ENCODE data around the gene HNRNPL.
"Not testable (repeated sequence)": the region's sequence is repeated elsewhere in the genome, so short reads cannot be mapped to it uniquely, and the experiment has no call there.

The HNRNPL gene

DNA sequence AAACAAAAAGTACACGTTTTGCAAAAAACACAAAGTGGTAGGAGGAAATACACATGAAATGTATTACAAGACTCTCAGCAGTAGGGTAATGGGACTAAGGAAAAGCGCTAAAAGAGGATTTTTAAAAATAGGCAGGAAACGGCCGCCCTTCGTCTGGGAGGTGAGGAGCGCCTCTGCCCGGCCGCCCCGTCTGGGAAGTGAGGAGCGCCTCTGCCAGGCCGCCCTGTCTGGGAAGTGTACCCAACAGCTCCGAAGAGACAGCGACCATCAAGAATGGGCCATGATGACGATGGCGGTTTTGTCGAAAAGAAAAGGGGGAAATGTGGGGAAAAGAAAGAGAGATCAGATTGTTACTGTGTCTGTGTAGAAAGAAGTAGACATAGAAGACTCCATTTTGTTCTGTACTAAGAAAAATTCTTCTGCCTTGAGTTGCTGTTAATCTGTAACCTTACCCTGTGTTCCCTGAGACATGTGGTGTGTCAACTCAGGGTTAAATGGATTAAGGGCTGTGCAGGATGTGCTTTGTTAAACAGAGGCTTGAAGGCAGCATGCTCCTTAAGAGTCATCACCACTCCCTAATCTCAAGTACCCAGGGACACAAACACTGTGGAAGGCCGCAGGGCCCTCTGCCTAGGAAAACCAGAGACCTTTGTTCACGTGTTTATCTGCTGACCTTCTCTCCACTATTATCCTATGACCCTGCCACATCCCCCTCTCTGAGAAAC, 42.2 kb downstream of the HNRNPL start:
- H3K27me3 ChIP-seq (replicated peaks in 2 of 5; ENCODE audit: control insufficient read depth in 4 of 5, insufficient read depth in 5 of 5, low read length in 4 of 5); POLR2A ChIA-PET; DNase-seq; H3K36me3 ChIP-seq (ENCODE audit: control insufficient read depth in 4 of 4, insufficient read depth in 4 of 4, low read length in 3 of 4); H3K4me3 ChIP-seq (ENCODE audit: control insufficient read depth in 1 of 7, extremely low read depth in 1 of 7, insufficient read depth in 4 of 7, low read depth in 2 of 7, low read length in 6 of 7); H3K27ac ChIP-seq (ENCODE audit: insufficient read depth in 1 of 2, low read depth in 1 of 2, low read length in 2 of 2, poor library complexity in 1 of 2, severe bottlenecking in 2 of 2); H3K9me3 ChIP-seq (ENCODE audit: control extremely low read depth in 1 of 5, control insufficient read depth in 4 of 5, insufficient read depth in 2 of 5, low read depth in 1 of 5, low read length in 4 of 5); H3K4me1 ChIP-seq (ENCODE audit: control extremely low read depth in 1 of 4, control insufficient read depth in 4 of 4, insufficient read depth in 4 of 4, low read length in 3 of 4): not testable (repeated sequence)
- 100% methylated on average over 1 of the region's 18 CpGs for whole genome bisulfite sequencing (ENCODE audit: insufficient coverage)
- CTCF ChIA-PET: interaction anchor here (0.6 kb wide), 1 partner anchor 8 kb away, joined by 3 read pairs; no protein-coding TSS in a partner anchor

GRCh38 chr19:38806371-38806770, 43.4 kb downstream of the HNRNPL start:
- CTCF ChIA-PET: no interaction called here
- Histone ChIP-seq H3K4me1 (ENCODE audit: control extremely low read depth in 1 of 4, control insufficient read depth in 4 of 4, insufficient read depth in 4 of 4, low read length in 3 of 4) (no peaks in the 10 kb centered on the region), H3K27me3 (replicated peaks in 2 of 5; ENCODE audit: control insufficient read depth in 4 of 5, insufficient read depth in 5 of 5, low read length in 4 of 5) (no peaks in the 10 kb centered on the region), H3K36me3 (ENCODE audit: control insufficient read depth in 4 of 4, insufficient read depth in 4 of 4, low read length in 3 of 4) (no peaks in the 10 kb centered on the region), H3K4me3 (ENCODE audit: control insufficient read depth in 1 of 7, extremely low read depth in 1 of 7, insufficient read depth in 4 of 7, low read depth in 2 of 7, low read length in 6 of 7) (no peak overlapping the region), H3K27ac (ENCODE audit: insufficient read depth in 1 of 2, low read depth in 1 of 2, low read length in 2 of 2, poor library complexity in 1 of 2, severe bottlenecking in 2 of 2) (no peak overlapping the region), H3K9me3 (ENCODE audit: control extremely low read depth in 1 of 5, control insufficient read depth in 4 of 5, insufficient read depth in 2 of 5, low read depth in 1 of 5, low read length in 4 of 5) (no peaks in the 10 kb centered on the region)
- POLR2A ChIA-PET: interaction anchor here (0.6 kb wide), 1 partner anchor 308 kb away, joined by 9 read pairs; no protein-coding TSS in a partner anchor
- DNase-seq: no peak
- WGBS (ENCODE audit: insufficient coverage): 96% methylated on average over 6 of the region's 6 CpGs

DNA sequence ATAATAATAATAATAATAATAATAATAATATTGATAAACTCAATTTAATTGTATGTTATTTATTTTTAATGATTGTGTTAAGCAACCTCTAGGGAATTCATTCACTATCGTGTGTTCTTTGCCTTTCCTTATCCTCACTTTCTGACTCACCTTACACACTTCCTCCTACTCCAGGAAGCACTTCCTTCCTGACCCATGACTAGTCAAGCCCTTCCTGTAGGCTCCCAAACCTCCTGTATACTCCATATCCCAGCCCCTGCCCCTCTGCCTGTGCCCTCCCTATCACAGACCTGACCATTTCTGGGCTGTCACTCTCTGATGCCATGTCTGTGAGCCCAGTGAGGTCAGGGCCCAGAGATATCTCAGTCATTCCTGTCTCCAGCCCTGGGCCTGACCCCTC, 44.6 kb downstream of the HNRNPL start:
- ChIA-PET POLR2A (no interaction called here), CTCF (no interaction called here)
- Histone ChIP-seq H3K36me3 (ENCODE audit: control insufficient read depth in 4 of 4, insufficient read depth in 4 of 4, low read length in 3 of 4) (no peaks in the 10 kb centered on the region), H3K4me3 (ENCODE audit: control insufficient read depth in 1 of 7, extremely low read depth in 1 of 7, insufficient read depth in 4 of 7, low read depth in 2 of 7, low read length in 6 of 7) (no peak overlapping the region), H3K9me3 (ENCODE audit: control extremely low read depth in 1 of 5, control insufficient read depth in 4 of 5, insufficient read depth in 2 of 5, low read depth in 1 of 5, low read length in 4 of 5) (no peaks in the 10 kb centered on the region), H3K4me1 (ENCODE audit: control extremely low read depth in 1 of 4, control insufficient read depth in 4 of 4, insufficient read depth in 4 of 4, low read length in 3 of 4) (no peaks in the 10 kb centered on the region), H3K27me3 (replicated peaks in 2 of 5; ENCODE audit: control insufficient read depth in 4 of 5, insufficient read depth in 5 of 5, low read length in 4 of 5) (no peaks in the 10 kb centered on the region), H3K27ac (ENCODE audit: insufficient read depth in 1 of 2, low read depth in 1 of 2, low read length in 2 of 2, poor library complexity in 1 of 2, severe bottlenecking in 2 of 2) (no peak overlapping the region)
- no peak for DNase-seq
- WGBS (ENCODE audit: insufficient coverage): 86% methylated on average over 1 of the region's 1 CpG

DNA sequence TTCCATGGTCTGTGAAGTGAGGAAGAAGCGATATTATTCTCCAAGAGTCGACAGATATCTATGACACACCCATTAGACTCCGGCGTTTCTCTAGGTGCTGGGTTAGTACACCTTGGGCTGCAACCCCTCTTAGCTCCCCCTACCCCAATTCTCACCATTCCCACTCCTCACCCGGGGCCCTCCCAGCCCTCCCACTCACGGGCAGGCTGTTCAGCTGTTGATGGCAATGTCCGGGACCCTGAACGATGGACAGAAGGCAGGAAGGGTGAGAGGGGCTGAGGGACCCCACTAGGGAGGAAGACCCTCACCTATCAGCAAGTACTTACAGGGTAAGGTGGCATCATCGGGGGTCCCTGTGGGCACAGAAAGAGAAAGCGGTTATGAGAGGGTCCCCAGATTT, 46.2 kb downstream of the HNRNPL start:
- Histone ChIP-seq H3K27me3 (replicated peaks in 2 of 5; ENCODE audit: control insufficient read depth in 4 of 5, insufficient read depth in 5 of 5, low read length in 4 of 5) (no peaks in the 10 kb centered on the region), H3K4me1 (ENCODE audit: control extremely low read depth in 1 of 4, control insufficient read depth in 4 of 4, insufficient read depth in 4 of 4, low read length in 3 of 4) (no peaks in the 10 kb centered on the region), H3K36me3 (ENCODE audit: control insufficient read depth in 4 of 4, insufficient read depth in 4 of 4, low read length in 3 of 4) (no peaks in the 10 kb centered on the region), H3K4me3 (ENCODE audit: control insufficient read depth in 1 of 7, extremely low read depth in 1 of 7, insufficient read depth in 4 of 7, low read depth in 2 of 7, low read length in 6 of 7) (no peak overlapping the region), H3K27ac (ENCODE audit: insufficient read depth in 1 of 2, low read depth in 1 of 2, low read length in 2 of 2, poor library complexity in 1 of 2, severe bottlenecking in 2 of 2) (no peak overlapping the region), H3K9me3 (ENCODE audit: control extremely low read depth in 1 of 5, control insufficient read depth in 4 of 5, insufficient read depth in 2 of 5, low read depth in 1 of 5, low read length in 4 of 5) (no peaks in the 10 kb centered on the region)
- no peak for DNase-seq
- 100% methylated on average over 2 of the region's 10 CpGs for WGBS (ENCODE audit: insufficient coverage)
- ChIA-PET POLR2A (no interaction called here), CTCF (no interaction called here)

GRCh38 chr19:38801359-38802095, 48.3 kb downstream of the HNRNPL start:
- CTCF ChIA-PET: interaction anchor here (1.4 kb wide), 1 partner anchor 26 kb away, joined by 3 read pairs; no protein-coding TSS in a partner anchor
- H3K27ac ChIP-seq (ENCODE audit: insufficient read depth in 1 of 2, low read depth in 1 of 2, low read length in 2 of 2, poor library complexity in 1 of 2, severe bottlenecking in 2 of 2): no peak overlapping the region
- H3K27me3 ChIP-seq (replicated peaks in 2 of 5; ENCODE audit: control insufficient read depth in 4 of 5, insufficient read depth in 5 of 5, low read length in 4 of 5): no peaks in the 10 kb centered on the region
- H3K4me1 ChIP-seq (ENCODE audit: control extremely low read depth in 1 of 4, control insufficient read depth in 4 of 4, insufficient read depth in 4 of 4, low read length in 3 of 4): no peaks in the 10 kb centered on the region
- H3K9me3 ChIP-seq (ENCODE audit: control extremely low read depth in 1 of 5, control insufficient read depth in 4 of 5, insufficient read depth in 2 of 5, low read depth in 1 of 5, low read length in 4 of 5): no peaks in the 10 kb centered on the region
- DNase-seq: no peak
- no peaks in the 10 kb centered on the region for H3K36me3 ChIP-seq (ENCODE audit: control insufficient read depth in 4 of 4, insufficient read depth in 4 of 4, low read length in 3 of 4)
- WGBS (ENCODE audit: insufficient coverage): 96% methylated on average over 9 of the region's 12 CpGs
- H3K4me3 ChIP-seq (ENCODE audit: control insufficient read depth in 1 of 7, extremely low read depth in 1 of 7, insufficient read depth in 4 of 7, low read depth in 2 of 7, low read length in 6 of 7): no peak overlapping the region
- POLR2A ChIA-PET: no interaction called here

DNA sequence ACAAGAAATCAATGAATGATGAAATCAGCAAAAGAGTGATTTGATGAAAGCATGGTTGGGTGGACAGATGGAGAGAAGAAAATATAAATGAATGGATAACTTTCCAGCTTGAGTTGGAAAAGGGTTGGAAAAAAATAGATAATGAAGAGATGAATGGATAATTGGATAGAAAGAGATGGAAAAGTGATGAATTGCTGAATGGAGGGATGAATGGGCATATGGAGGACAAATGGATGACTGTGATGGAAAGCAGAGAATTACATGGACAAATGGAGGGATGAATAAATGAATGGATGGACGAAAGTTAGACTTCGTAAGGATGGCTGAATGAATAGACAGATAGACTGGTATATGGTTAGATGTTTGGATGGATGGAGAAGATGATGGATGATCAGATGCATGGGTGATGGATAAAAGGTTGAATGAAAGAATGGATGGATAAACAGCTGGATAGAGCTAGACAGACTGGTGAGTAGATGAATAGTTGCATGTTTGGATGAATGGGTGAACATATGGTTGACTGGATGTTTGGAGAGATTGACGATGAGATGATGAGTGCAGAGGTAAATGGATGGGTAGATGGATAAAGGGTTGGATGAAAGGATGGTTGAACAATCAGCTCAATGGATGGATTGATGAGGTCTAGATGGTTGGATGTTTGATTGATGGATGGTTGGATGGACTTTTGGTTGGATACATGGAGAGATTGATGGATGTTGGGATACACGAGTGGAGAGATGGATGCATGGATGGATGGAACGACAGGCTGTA, 49.0 kb downstream of the HNRNPL start:
- no peak for DNase-seq
- Histone ChIP-seq H3K27me3 (replicated peaks in 2 of 5; ENCODE audit: control insufficient read depth in 4 of 5, insufficient read depth in 5 of 5, low read length in 4 of 5) (no peaks in the 10 kb centered on the region), H3K4me1 (ENCODE audit: control extremely low read depth in 1 of 4, control insufficient read depth in 4 of 4, insufficient read depth in 4 of 4, low read length in 3 of 4) (no peaks in the 10 kb centered on the region), H3K36me3 (ENCODE audit: control insufficient read depth in 4 of 4, insufficient read depth in 4 of 4, low read length in 3 of 4) (no peaks in the 10 kb centered on the region), H3K4me3 (ENCODE audit: control insufficient read depth in 1 of 7, extremely low read depth in 1 of 7, insufficient read depth in 4 of 7, low read depth in 2 of 7, low read length in 6 of 7) (no peak overlapping the region), H3K27ac (ENCODE audit: insufficient read depth in 1 of 2, low read depth in 1 of 2, low read length in 2 of 2, poor library complexity in 1 of 2, severe bottlenecking in 2 of 2) (no peak overlapping the region), H3K9me3 (ENCODE audit: control extremely low read depth in 1 of 5, control insufficient read depth in 4 of 5, insufficient read depth in 2 of 5, low read depth in 1 of 5, low read length in 4 of 5) (no peaks in the 10 kb centered on the region)
- ChIA-PET CTCF (interaction anchor here (1.4 kb wide), 1 partner anchor 27 kb away, joined by 3 read pairs; no protein-coding TSS in a partner anchor), POLR2A (no interaction called here)
- 97% methylated on average over 5 of the region's 5 CpGs for WGBS (ENCODE audit: insufficient coverage)

DNA sequence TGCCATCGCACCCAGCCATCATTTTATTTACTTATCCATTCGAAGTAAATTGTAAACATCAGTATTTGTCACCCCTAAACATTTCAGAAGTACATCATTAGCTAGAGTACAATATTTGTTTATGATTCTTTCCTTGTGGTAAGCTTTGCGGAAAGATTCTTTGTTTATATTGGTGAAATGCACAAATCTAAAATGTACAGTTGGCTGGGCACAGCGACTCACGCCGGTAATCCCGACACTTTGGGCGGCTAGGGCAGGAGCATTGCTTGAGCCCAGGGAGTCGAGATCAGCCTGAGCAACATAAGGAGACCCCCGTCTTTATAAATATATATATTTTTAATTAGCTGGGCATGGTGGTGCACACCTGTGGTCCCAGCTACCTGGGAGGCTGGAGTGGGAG, 50.7 kb downstream of the HNRNPL start:
- H3K4me3 ChIP-seq (ENCODE audit: control insufficient read depth in 1 of 7, extremely low read depth in 1 of 7, insufficient read depth in 4 of 7, low read depth in 2 of 7, low read length in 6 of 7): no peak overlapping the region
- H3K9me3 ChIP-seq (ENCODE audit: control extremely low read depth in 1 of 5, control insufficient read depth in 4 of 5, insufficient read depth in 2 of 5, low read depth in 1 of 5, low read length in 4 of 5): no peaks in the 10 kb centered on the region
- H3K27ac ChIP-seq (ENCODE audit: insufficient read depth in 1 of 2, low read depth in 1 of 2, low read length in 2 of 2, poor library complexity in 1 of 2, severe bottlenecking in 2 of 2): no peak overlapping the region
- H3K27me3 ChIP-seq (replicated peaks in 2 of 5; ENCODE audit: control insufficient read depth in 4 of 5, insufficient read depth in 5 of 5, low read length in 4 of 5): no peaks in the 10 kb centered on the region
- H3K4me1 ChIP-seq (ENCODE audit: control extremely low read depth in 1 of 4, control insufficient read depth in 4 of 4, insufficient read depth in 4 of 4, low read length in 3 of 4): no peaks in the 10 kb centered on the region
- no peak for DNase-seq
- H3K36me3 ChIP-seq (ENCODE audit: control insufficient read depth in 4 of 4, insufficient read depth in 4 of 4, low read length in 3 of 4): no peaks in the 10 kb centered on the region
- POLR2A ChIA-PET: no interaction called here
- CTCF ChIA-PET: interaction anchor here (1.0 kb wide), 1 partner anchor 47 kb away, joined by 3 read pairs; no protein-coding TSS in a partner anchor
- no CpG with 5 or more reads among the region's 10 CpGs for WGBS (ENCODE audit: insufficient coverage)

Measured in common myeloid progenitor, CD34-positive (primary cell).